ENCODE measurements around the gene STK32C.

- TF ChIP-seq CTCF (IDR thresholded peaks at IDR 0.05) (no peak), POLR2A (IDR thresholded peaks at IDR 0.05) (no peak), POLR2AphosphoS5 (IDR thresholded peaks at IDR 0.05) (no peak)
These were observed 125.9 kb downstream of the STK32C start for GRCh38 chr10:132181691-132182425.

Measured in prostate gland (tissue), 2 donors.